Osteoblast (primary cell): ENCODE data around the gene UQCC2. TPM values are rescaled to one million over a fixed set of nuclear protein-coding genes. Genes with fewer than 3 reads are reported as not detected.

ENCODE experiments used
- DNase-seq: peaks from one replicate; pipeline ENCODE4 v3.0.0; 2011; ENCODE audit warnings: low spot score, mixed read lengths; ENCODE audit not compliant: insufficient read length; ENCODE audit errors: missing footprints
- H2AFZ ChIP-seq: 2 replicates; pipeline ENCODE4 v1.6.0; 2011; ENCODE audit warnings: mild to moderate bottlenecking, low read length
- H3K27ac ChIP-seq: 2 replicates; pipeline ENCODE4 v1.5.1; 2011; ENCODE audit warnings: mild to moderate bottlenecking, low read depth, low read length, moderate library complexity
- H3K27me3 ChIP-seq: 2 replicates; pipeline ENCODE4 v1.6.0; 2012; ENCODE audit warnings: mild to moderate bottlenecking, control low read depth, inconsistent platforms, low read length, moderate library complexity; ENCODE audit not compliant: insufficient read depth
- H3K36me3 ChIP-seq: 2 replicates; pipeline ENCODE4 v1.5.1; 2011; ENCODE audit warnings: mild to moderate bottlenecking, low read length, control low read depth, moderate library complexity; ENCODE audit not compliant: insufficient read depth
- H3K4me1 ChIP-seq: 2 replicates; pipeline ENCODE4 v1.5.1; 2011; ENCODE audit warnings: mild to moderate bottlenecking, low read length, control low read depth, moderate library complexity; ENCODE audit not compliant: insufficient read depth
- H3K4me2 ChIP-seq: 2 replicates; pipeline ENCODE4 v1.6.0; 2011; ENCODE audit warnings: mild to moderate bottlenecking, low read length; ENCODE audit not compliant: insufficient read depth
- H3K4me3 ChIP-seq: fragments of 200-600 bp; sonication (generic); 3 replicates; pipeline ENCODE4 v1.5.1; 2012; ENCODE audit warnings: mild to moderate bottlenecking, low read length, inconsistent platforms; ENCODE audit not compliant: insufficient read depth
- H3K79me2 ChIP-seq: 2 replicates; pipeline ENCODE4 v1.6.0; 2012; ENCODE audit warnings: mild to moderate bottlenecking, low read length, control low read depth, inconsistent platforms; ENCODE audit not compliant: insufficient read depth
- H3K9me3 ChIP-seq: 2 replicates; pipeline ENCODE4 v1.5.1; 2011; ENCODE audit warnings: low read depth, low read length, control low read depth
- H4K20me1 ChIP-seq: 2 replicates; pipeline ENCODE4 v1.6.0; 2012; ENCODE audit warnings: mild to moderate bottlenecking, low read length, control low read depth; ENCODE audit not compliant: insufficient read depth
- CTCF ChIP-seq: IDR thresholded peaks from 2 replicates; pipeline ENCODE4 v1.5.1; 2011; ENCODE audit warnings: mild to moderate bottlenecking, low read depth, low read length, moderate library complexity; ENCODE audit errors: extremely low read depth
- total RNA-seq: library from RNA; depleted of rRNA; stranded (reverse); fragments of >200 nt; gene quantifications from 2 replicates; pipeline ENCODE4 v1.2.3, GENCODE V29; 2012

UQCC2 gene
- total RNA-seq, 1 donor: 15.2 TPM

GRCh38 chr6:33691456-33692077, 19.9 kb downstream of the UQCC2 start:
- peaks cover 48% of the 10 kb centered on the region for H3K36me3 ChIP-seq
- TF ChIP-seq CTCF: no peak
- no peak overlapping the region for H3K4me2 ChIP-seq
- H3K79me2 ChIP-seq: peaks cover 9% of the 10 kb centered on the region
- no peaks in the 10 kb centered on the region for H3K27me3 ChIP-seq
- peak; percentile 77 for DNase-seq
- no peak overlapping the region for H3K4me3 ChIP-seq
- no peaks in the 10 kb centered on the region for H3K9me3 ChIP-seq
- H3K27ac ChIP-seq: peak overlapping the region; percentile 71
- peaks cover 37% of the 10 kb centered on the region for H3K4me1 ChIP-seq
- H2AFZ ChIP-seq: no peak overlapping the region
- no peaks in the 10 kb centered on the region for H4K20me1 ChIP-seq

GRCh38 chr6:33690766-33691165, 20.7 kb downstream of the UQCC2 start:
- no peak overlapping the region for H2AFZ ChIP-seq
- H3K9me3 ChIP-seq: no peaks in the 10 kb centered on the region
- DNase-seq: peak; percentile 59
- no peak overlapping the region for H3K4me2 ChIP-seq
- peaks cover 48% of the 10 kb centered on the region for H3K36me3 ChIP-seq
- H3K4me1 ChIP-seq: peaks cover 35% of the 10 kb centered on the region
- H3K79me2 ChIP-seq: peaks cover 7% of the 10 kb centered on the region
- TF ChIP-seq CTCF: no peak
- H3K4me3 ChIP-seq: no peak overlapping the region
- no peaks in the 10 kb centered on the region for H4K20me1 ChIP-seq
- no peaks in the 10 kb centered on the region for H3K27me3 ChIP-seq
- no peak overlapping the region for H3K27ac ChIP-seq

- DNase-seq: peak; percentile 86
- Histone ChIP-seq H3K9me3 (no peaks in the 10 kb centered on the region), H3K36me3 (peaks cover 40% of the 10 kb centered on the region), H3K4me2 (no peak overlapping the region), H3K79me2 (no peaks in the 10 kb centered on the region), H2AFZ (no peak overlapping the region), H3K27me3 (no peaks in the 10 kb centered on the region), H3K27ac (no peak overlapping the region), H4K20me1 (no peaks in the 10 kb centered on the region), H3K4me1 (peaks cover 31% of the 10 kb centered on the region), H3K4me3 (no peak overlapping the region)
- TF ChIP-seq CTCF: no peak
These were observed 21.6 kb downstream of the UQCC2 start for GRCh38 chr6:33689879-33690278.

GRCh38 chr6:33689148-33689494, 22.4 kb downstream of the UQCC2 start:
- no peaks in the 10 kb centered on the region for H3K9me3 ChIP-seq
- H3K4me1 ChIP-seq: peaks cover 23% of the 10 kb centered on the region
- no peak for TF ChIP-seq CTCF
- no peak overlapping the region for H3K27ac ChIP-seq
- H3K4me2 ChIP-seq: no peak overlapping the region
- H4K20me1 ChIP-seq: no peaks in the 10 kb centered on the region
- H3K27me3 ChIP-seq: no peaks in the 10 kb centered on the region
- no peak overlapping the region for H3K4me3 ChIP-seq
- H3K36me3 ChIP-seq: peaks cover 40% of the 10 kb centered on the region
- no peak overlapping the region for H2AFZ ChIP-seq
- no peaks in the 10 kb centered on the region for H3K79me2 ChIP-seq
- peak; percentile 48 for DNase-seq
